DOHH2 (cell line): Measurements from ENCODE around the gene CCBE1.

Experiments used
- H3F3A ChIP-seq: fragments of 200-600 bp; sonication (generic), shearing (Covaris generic); 2 replicates; pipeline ENCODE4 v1.6.0; 2016; ENCODE audit warnings: antibody characterized with exemption, mild to moderate bottlenecking; ENCODE audit not compliant: control insufficient read depth, insufficient read depth
- H3K27ac ChIP-seq: fragments of 200-600 bp; sonication (generic); 2 replicates; pipeline ENCODE4 v1.5.1; 2014; ENCODE audit warnings: low read depth, mild to moderate bottlenecking, low read length, moderate library complexity
- H3K27me3 ChIP-seq: fragments of 200-600 bp; sonication (generic); 2 replicates; pipeline ENCODE4 v1.6.1; 2014; ENCODE audit warnings: mild to moderate bottlenecking, low read length, mixed read lengths; ENCODE audit not compliant: control insufficient read depth
- H3K36me3 ChIP-seq: fragments of 200-600 bp; sonication (generic); 2 replicates; pipeline ENCODE4 v1.6.1; 2014; ENCODE audit warnings: mild to moderate bottlenecking, low read length, moderate library complexity, mixed read lengths; ENCODE audit not compliant: control insufficient read depth
- H3K4me1 ChIP-seq: fragments of 200-600 bp; sonication (generic); 2 replicates; pipeline ENCODE4 v1.6.1; 2014; ENCODE audit warnings: mild to moderate bottlenecking, low read length, mixed read lengths; ENCODE audit not compliant: control insufficient read depth
- H3K4me2 ChIP-seq: fragments of 200-600 bp; sonication (generic); 2 replicates; pipeline ENCODE4 v1.6.0; 2014; ENCODE audit warnings: mild to moderate bottlenecking, low read length, moderate library complexity
- H3K4me3 ChIP-seq: fragments of 200-600 bp; sonication (generic); 2 replicates; pipeline ENCODE4 v1.5.1; 2014; ENCODE audit warnings: mild to moderate bottlenecking, low read length, mixed read lengths
- H3K79me2 ChIP-seq: fragments of 200-600 bp; sonication (generic); 2 replicates; pipeline ENCODE4 v1.6.1; 2014; ENCODE audit warnings: mild to moderate bottlenecking, low read length, mixed read lengths; ENCODE audit not compliant: control insufficient read depth
- H3K9me2 ChIP-seq: fragments of 200-600 bp; sonication (generic); replicated peaks from 2 replicates; pipeline ENCODE4 v1.6.1; 2014; ENCODE audit warnings: mild to moderate bottlenecking, low read length, mixed read lengths; ENCODE audit not compliant: control insufficient read depth
- H3K9me3 ChIP-seq: fragments of 200-600 bp; sonication (generic); 2 replicates; pipeline ENCODE4 v1.6.1; 2014; ENCODE audit warnings: antibody characterized with exemption, low read length, mixed read lengths; ENCODE audit not compliant: control insufficient read depth, insufficient read depth
- H4K20me1 ChIP-seq: fragments of 200-600 bp; sonication (generic); 2 replicates; pipeline ENCODE4 v1.6.0; 2014; ENCODE audit warnings: low read depth, mild to moderate bottlenecking, antibody characterized with exemption, low read length, moderate library complexity; ENCODE audit not compliant: control insufficient read depth, insufficient read depth
- EZH2phosphoT487 ChIP-seq: fragments of 200-600 bp; sonication (generic); IDR thresholded peaks from 2 replicates; pipeline ENCODE4 v1.6.1; 2017; ENCODE audit warnings: borderline replicate concordance, mild to moderate bottlenecking, antibody characterized with exemption, low read length, moderate library complexity, mixed read lengths
- TF ChIP-seq, protein P1 (sequence below): fragments of 200-600 bp; sonication (generic); IDR thresholded peaks from one replicate; pipeline ENCODE4 v1.5.1; 2014; ENCODE audit warnings: antibody characterized with exemption, mild to moderate bottlenecking, low read depth, low read length; ENCODE audit not compliant: poor library complexity, severe bottlenecking

CCBE1 gene

DNA sequence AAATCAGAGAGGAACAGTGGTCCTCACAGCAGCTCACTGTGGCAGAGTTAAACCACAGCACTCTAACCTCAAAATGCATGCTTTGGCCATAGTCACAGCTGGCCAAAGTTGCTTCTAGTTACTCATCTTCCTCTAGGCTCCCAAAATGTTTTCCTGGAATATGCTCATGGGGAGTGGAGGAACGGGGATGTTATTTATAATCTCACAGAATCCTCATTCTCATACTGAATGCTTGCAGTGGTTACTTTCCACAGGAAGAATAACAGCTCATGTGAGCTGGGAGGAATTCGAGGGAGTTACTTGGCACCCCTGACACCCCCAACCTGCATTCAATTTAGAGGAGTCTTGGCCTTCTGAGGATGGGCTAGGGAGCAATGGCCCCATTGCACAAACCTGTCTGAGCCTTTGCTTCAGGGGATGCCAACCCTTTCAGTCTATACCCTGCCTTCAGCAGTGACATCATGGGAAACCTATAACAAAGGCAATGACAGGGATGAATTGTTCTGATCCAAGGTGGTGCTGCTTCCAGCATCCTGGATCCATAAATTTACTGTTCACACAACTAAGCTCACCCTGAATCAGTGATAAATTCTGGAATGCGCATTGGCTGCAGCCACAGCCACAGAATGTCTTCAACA is 22.4 kb upstream of the CCBE1 start:
- no peaks in the 10 kb centered on the region for H3K36me3 ChIP-seq
- no peaks in the 10 kb centered on the region for H3K4me1 ChIP-seq
- H3K27me3 ChIP-seq = peaks cover 9% of the 10 kb centered on the region
- TF ChIP-seq, protein P1, sequence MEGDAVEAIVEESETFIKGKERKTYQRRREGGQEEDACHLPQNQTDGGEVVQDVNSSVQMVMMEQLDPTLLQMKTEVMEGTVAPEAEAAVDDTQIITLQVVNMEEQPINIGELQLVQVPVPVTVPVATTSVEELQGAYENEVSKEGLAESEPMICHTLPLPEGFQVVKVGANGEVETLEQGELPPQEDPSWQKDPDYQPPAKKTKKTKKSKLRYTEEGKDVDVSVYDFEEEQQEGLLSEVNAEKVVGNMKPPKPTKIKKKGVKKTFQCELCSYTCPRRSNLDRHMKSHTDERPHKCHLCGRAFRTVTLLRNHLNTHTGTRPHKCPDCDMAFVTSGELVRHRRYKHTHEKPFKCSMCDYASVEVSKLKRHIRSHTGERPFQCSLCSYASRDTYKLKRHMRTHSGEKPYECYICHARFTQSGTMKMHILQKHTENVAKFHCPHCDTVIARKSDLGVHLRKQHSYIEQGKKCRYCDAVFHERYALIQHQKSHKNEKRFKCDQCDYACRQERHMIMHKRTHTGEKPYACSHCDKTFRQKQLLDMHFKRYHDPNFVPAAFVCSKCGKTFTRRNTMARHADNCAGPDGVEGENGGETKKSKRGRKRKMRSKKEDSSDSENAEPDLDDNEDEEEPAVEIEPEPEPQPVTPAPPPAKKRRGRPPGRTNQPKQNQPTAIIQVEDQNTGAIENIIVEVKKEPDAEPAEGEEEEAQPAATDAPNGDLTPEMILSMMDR = no peak
- no peak for TF ChIP-seq EZH2phosphoT487
- H3K9me3 ChIP-seq = no peaks in the 10 kb centered on the region
- H3K79me2 ChIP-seq = no peaks in the 10 kb centered on the region
- no peaks in the 10 kb centered on the region for H3K9me2 ChIP-seq
- H3K27ac ChIP-seq = no peak overlapping the region
- no peaks in the 10 kb centered on the region for H4K20me1 ChIP-seq
- no peak overlapping the region for H3K4me2 ChIP-seq
- no peaks in the 10 kb centered on the region for H3F3A ChIP-seq
- no peak overlapping the region for H3K4me3 ChIP-seq

DNA sequence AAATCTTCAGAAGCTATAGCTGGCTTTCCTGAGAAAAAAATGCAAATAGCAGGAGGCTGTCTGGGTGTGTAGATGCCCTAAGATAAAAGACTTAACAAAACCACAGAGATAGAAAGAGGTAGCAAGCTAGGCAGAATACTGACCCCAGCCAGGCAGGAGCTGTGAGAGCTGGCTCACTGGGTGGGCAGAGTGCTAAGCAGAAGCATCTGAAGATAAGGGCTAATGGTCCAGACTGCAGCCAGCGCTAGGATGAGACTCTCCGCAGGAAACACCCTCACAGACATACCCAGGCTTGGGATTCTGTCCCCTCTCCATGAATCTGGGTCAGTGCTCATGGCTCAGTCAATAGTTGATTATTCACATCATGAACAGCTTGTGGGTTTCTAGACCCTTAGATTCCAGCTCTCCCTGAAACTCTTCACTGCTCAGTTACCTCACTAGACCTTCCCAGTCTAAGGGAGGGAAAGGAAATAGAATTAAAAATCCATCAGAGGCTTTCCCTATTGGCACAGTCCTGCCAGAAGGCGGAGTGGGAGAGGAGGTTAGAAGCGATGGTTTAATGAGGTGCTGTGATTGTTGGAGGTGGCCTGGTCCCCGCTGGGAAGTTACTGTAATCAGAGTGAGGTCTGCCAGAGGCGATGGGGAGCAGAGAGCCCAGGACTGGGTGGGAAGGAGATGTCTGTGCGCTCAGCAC is 21.4 kb upstream of the CCBE1 start:
- no peaks in the 10 kb centered on the region for H3K79me2 ChIP-seq
- peaks cover 9% of the 10 kb centered on the region for H3K27me3 ChIP-seq
- H3K4me1 ChIP-seq = no peaks in the 10 kb centered on the region
- H3K4me2 ChIP-seq = no peak overlapping the region
- no peak overlapping the region for H3K4me3 ChIP-seq
- H3K9me3 ChIP-seq = no peaks in the 10 kb centered on the region
- no peak overlapping the region for H3K27ac ChIP-seq
- no peaks in the 10 kb centered on the region for H3F3A ChIP-seq
- TF ChIP-seq EZH2phosphoT487 = no peak
- TF ChIP-seq, protein P1 = no peak
- no peaks in the 10 kb centered on the region for H3K36me3 ChIP-seq
- no peaks in the 10 kb centered on the region for H4K20me1 ChIP-seq
- H3K9me2 ChIP-seq = no peaks in the 10 kb centered on the region

DNA sequence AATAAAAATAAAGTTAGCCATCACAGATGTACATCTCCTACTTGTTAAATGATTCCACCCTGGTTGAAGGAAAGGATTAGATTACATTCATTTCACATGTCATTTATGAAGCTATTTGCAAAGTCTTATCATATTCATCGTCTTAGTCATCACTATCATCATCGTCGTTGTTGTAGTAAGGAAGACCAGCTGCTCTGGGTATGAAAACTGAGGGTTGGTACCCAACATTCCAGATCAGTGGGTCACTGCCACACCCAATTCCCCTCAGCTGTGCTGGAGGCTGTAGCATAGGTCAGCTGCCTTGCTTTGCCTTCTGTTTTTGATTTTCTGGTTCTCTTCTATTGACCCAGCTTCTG is 20.9 kb upstream of the CCBE1 start:
- H3K79me2 ChIP-seq = no peaks in the 10 kb centered on the region
- H4K20me1 ChIP-seq = no peaks in the 10 kb centered on the region
- no peaks in the 10 kb centered on the region for H3K9me3 ChIP-seq
- no peaks in the 10 kb centered on the region for H3F3A ChIP-seq
- H3K36me3 ChIP-seq = no peaks in the 10 kb centered on the region
- H3K4me3 ChIP-seq = no peak overlapping the region
- H3K27me3 ChIP-seq = peaks cover 9% of the 10 kb centered on the region
- TF ChIP-seq, protein P1 = no peak
- no peak for TF ChIP-seq EZH2phosphoT487
- no peaks in the 10 kb centered on the region for H3K4me1 ChIP-seq
- no peak overlapping the region for H3K4me2 ChIP-seq
- H3K9me2 ChIP-seq = no peaks in the 10 kb centered on the region
- no peak overlapping the region for H3K27ac ChIP-seq
